ENCODE data around the gene ACOT7. TPM values are rescaled to one million over a fixed set of nuclear protein-coding genes. Genes with fewer than 3 reads are reported as not detected.

Gene ACOT7
- total and polyA plus RNA-seq, 11 donors: 5.7 to 38.9 (median 12.6) TPM

- intact Hi-C loops (cut with DNase I): no loop called here
- H3K36me3 ChIP-seq: no peaks in the 10 kb centered on the region
These were observed 121.1 kb downstream of the ACOT7 start for GRCh38 chr1:6272452-6272851.

GRCh38 chr1:6271554-6271953, 122.0 kb downstream of the ACOT7 start:
- H3K27ac ChIP-seq: no peak overlapping the region
- DNase-seq (no peak), ATAC-seq (peak in 1 of 4 donors; percentile 40)
- intact Hi-C loops (cut with DNase I): no loop called here
- H3K4me1 ChIP-seq: peaks cover 0 to 15% (median 6%) of the 10 kb centered on the region in 12 donors
- H3K9me3 ChIP-seq: no peaks in the 10 kb centered on the region
- 60 to 80% (median 75%) methylated on average over 7 to 12 of the region's 12 CpGs for WGBS, 4 donors
- H3K4me3 ChIP-seq: no peak overlapping the region
- no peak for TF ChIP-seq CTCF (IDR thresholded peaks at IDR 0.05)
- TF ChIP-seq POLR2A (IDR thresholded peaks at IDR 0.05): no peak
- H3K27me3 ChIP-seq: no peaks in the 10 kb centered on the region
- H3K36me3 ChIP-seq: no peaks in the 10 kb centered on the region

More at GRCh38 chr1:6272452-6272851, 121.1 kb downstream of the ACOT7 start:
- ATAC-seq (no peak), DNase-seq (no peak)
- Histone ChIP-seq H3K9me3 (no peaks in the 10 kb centered on the region), H3K4me1 (peaks cover 0 to 21% (median 8%) of the 10 kb centered on the region in 12 donors), H3K4me3 (no peak overlapping the region), H3K27ac (peak overlapping the region in 1 of 12 donors; percentile 4), H3K27me3 (no peaks in the 10 kb centered on the region)
- TF ChIP-seq CTCF (IDR thresholded peaks at IDR 0.05) (no peak), POLR2A (IDR thresholded peaks at IDR 0.05) (no peak)
- 85 to 91% (median 90%) methylated on average over 9 of the region's 9 CpGs for WGBS, 4 donors

- DNase-seq (no peak), ATAC-seq (no peak)
- 73 to 79% (median 76%) methylated on average over 4 of the region's 4 CpGs for WGBS, 4 donors
- H3K27me3 ChIP-seq: no peaks in the 10 kb centered on the region
- TF ChIP-seq CTCF (IDR thresholded peaks at IDR 0.05): no peak
- TF ChIP-seq POLR2A (IDR thresholded peaks at IDR 0.05): no peak
- no peak overlapping the region for H3K4me3 ChIP-seq
- no peaks in the 10 kb centered on the region for H3K36me3 ChIP-seq
- no peak overlapping the region for H3K27ac ChIP-seq
- intact Hi-C loops (cut with DNase I): no loop called here
- H3K9me3 ChIP-seq: no peaks in the 10 kb centered on the region
- peaks cover 0 to 10% (median 2%) of the 10 kb centered on the region in 12 donors for H3K4me1 ChIP-seq
These were observed 122.6 kb downstream of the ACOT7 start for GRCh38 chr1:6271006-6271405.

GRCh38 chr1:6270401-6270800, 123.2 kb downstream of the ACOT7 start:
- intact Hi-C loops (cut with DNase I): no loop called here
- 73 to 93% (median 81%) methylated on average over 3 to 8 of the region's 8 CpGs for WGBS, 4 donors
- Histone ChIP-seq H3K4me3 (no peak overlapping the region), H3K36me3 (no peaks in the 10 kb centered on the region), H3K27ac (no peak overlapping the region), H3K9me3 (no peaks in the 10 kb centered on the region), H3K4me1 (peaks cover 0 to 5% (median 0%) of the 10 kb centered on the region in 12 donors), H3K27me3 (no peaks in the 10 kb centered on the region)
- DNase-seq: no peak
- TF ChIP-seq POLR2A (IDR thresholded peaks at IDR 0.05): no peak
- TF ChIP-seq CTCF (IDR thresholded peaks at IDR 0.05): no peak
- no peak for ATAC-seq
